Right ventricle myocardium superior (tissue), 1 donor: ENCODE measurements around the gene GREM2. TPM values are rescaled to one million over a fixed set of nuclear protein-coding genes. Genes with fewer than 3 reads are reported as not detected.
A peak's percentile ranks its signal among the peaks of the same experiment; 100 is the strongest.

Experiments used
- ATAC-seq: fragments of 200-7000 bp; cut with Tn5 transposase; one replicate; pipeline ENCODE4 v1.9.1; 2020; ENCODE audit warnings: mild to moderate bottlenecking; ENCODE audit not compliant: poor library complexity
- DNase-seq: peaks from one replicate; pipeline ENCODE4 v3.0.0-alpha.2; 2020
- intact Hi-C: fragments of 100-400 bp; cut with DNase I; formaldehyde crosslinking; loops from one replicate; pipeline ENCODE4 v1.11.2; 2022
- long read RNA-seq: library from polyadenylated mRNA; unstranded; transcript quantifications from one replicate; pipeline ENCODE4 v2.0.0, GENCODE V29; 2021
- total RNA-seq: library from RNA; stranded (reverse); fragmentation: NEBNext Ultra II Directional; extraction: Animal tissue kit (Norgen Biotek cat#: 25700); gene quantifications from one replicate; pipeline ENCODE4 v1.2.1, GENCODE V29; 2021
- donor health status: DM: no; HTN: yes; CAD: no; lungs with severe emphysema.

The GREM2 gene
- not detected for total RNA-seq
- long read RNA-seq, result 0 reads

- peak; percentile 41 for ATAC-seq
- DNase-seq, result peak; percentile 48
- intact Hi-C loops, result no loop called here
These were observed at the start of gene GREM2 for GRCh38 chr1:240611619-240612480. TSS of gene GREM2 (minus strand) at chr1:240612155. CDS start at chr1:240493475, 118,680 bp downstream.

- ATAC-seq (no peak), DNase-seq (no peak)
- intact Hi-C loops, result no loop called here
These were observed 46.5 kb upstream of the GREM2 start for GRCh38 chr1:240658312-240658960.

GRCh38 chr1:240656531-240656930, 44.6 kb upstream of the GREM2 start:
- ATAC-seq (no peak), DNase-seq (no peak)
- intact Hi-C loops, result no loop called here

- intact Hi-C loops, result no loop called here
- no peak for ATAC-seq
- DNase-seq, result no peak
These were observed 41.0 kb upstream of the GREM2 start for GRCh38 chr1:240652961-240653409.

- intact Hi-C loops, result no loop called here
- ATAC-seq, result no peak
These were observed 40.6 kb upstream of the GREM2 start for GRCh38 chr1:240652549-240652948.

GRCh38 chr1:240650877-240651276, 38.9 kb upstream of the GREM2 start:
- DNase-seq, result no peak
- intact Hi-C loops, result no loop called here
- ATAC-seq, result no peak

More at GRCh38 chr1:240652549-240652948, 40.6 kb upstream of the GREM2 start:
- DNase-seq, result no peak

GRCh38 chr1:240649733-240650721, 38.1 kb upstream of the GREM2 start:
- no peak for DNase-seq
- ATAC-seq, result no peak
- intact Hi-C loops, result no loop called here

GRCh38 chr1:240646571-240647240, 34.8 kb upstream of the GREM2 start:
- no peak for DNase-seq
- intact Hi-C loops, result no loop called here
- ATAC-seq, result no peak

- ATAC-seq (no peak), DNase-seq (no peak)
- intact Hi-C loops, result no loop called here
These were observed 32.8 kb upstream of the GREM2 start for GRCh38 chr1:240644732-240645131.

GRCh38 chr1:240635466-240636256, 23.7 kb upstream of the GREM2 start:
- intact Hi-C loops, result no loop called here
- ATAC-seq, result no peak

GRCh38 chr1:240630409-240630808, 18.5 kb upstream of the GREM2 start:
- DNase-seq (no peak), ATAC-seq (no peak)
- intact Hi-C loops, result no loop called here

More at GRCh38 chr1:240635466-240636256, 23.7 kb upstream of the GREM2 start:
- DNase-seq, result no peak

- ATAC-seq (no peak), DNase-seq (no peak)
- intact Hi-C loops, result no loop called here
These were observed 9.3 kb upstream of the GREM2 start for GRCh38 chr1:240621249-240621648.

GRCh38 chr1:240619906-240620621, 8.1 kb upstream of the GREM2 start:
- ATAC-seq (no peak), DNase-seq (no peak)
- intact Hi-C loops, result no loop called here

GRCh38 chr1:240619357-240619756, 7.4 kb upstream of the GREM2 start:
- no peak for ATAC-seq

GRCh38 chr1:240618946-240619345, 7.0 kb upstream of the GREM2 start:
- intact Hi-C loops, result no loop called here
- DNase-seq (no peak), ATAC-seq (no peak)

More at GRCh38 chr1:240619357-240619756, 7.4 kb upstream of the GREM2 start:
- no peak for DNase-seq
- intact Hi-C loops, result no loop called here

- DNase-seq (no peak), ATAC-seq (no peak)
- intact Hi-C loops, result no loop called here
These were observed 4.1 kb upstream of the GREM2 start for GRCh38 chr1:240616018-240616417.
